Measurements from ENCODE around the gene CPAMD8.

- TF ChIP-seq, protein P1, sequence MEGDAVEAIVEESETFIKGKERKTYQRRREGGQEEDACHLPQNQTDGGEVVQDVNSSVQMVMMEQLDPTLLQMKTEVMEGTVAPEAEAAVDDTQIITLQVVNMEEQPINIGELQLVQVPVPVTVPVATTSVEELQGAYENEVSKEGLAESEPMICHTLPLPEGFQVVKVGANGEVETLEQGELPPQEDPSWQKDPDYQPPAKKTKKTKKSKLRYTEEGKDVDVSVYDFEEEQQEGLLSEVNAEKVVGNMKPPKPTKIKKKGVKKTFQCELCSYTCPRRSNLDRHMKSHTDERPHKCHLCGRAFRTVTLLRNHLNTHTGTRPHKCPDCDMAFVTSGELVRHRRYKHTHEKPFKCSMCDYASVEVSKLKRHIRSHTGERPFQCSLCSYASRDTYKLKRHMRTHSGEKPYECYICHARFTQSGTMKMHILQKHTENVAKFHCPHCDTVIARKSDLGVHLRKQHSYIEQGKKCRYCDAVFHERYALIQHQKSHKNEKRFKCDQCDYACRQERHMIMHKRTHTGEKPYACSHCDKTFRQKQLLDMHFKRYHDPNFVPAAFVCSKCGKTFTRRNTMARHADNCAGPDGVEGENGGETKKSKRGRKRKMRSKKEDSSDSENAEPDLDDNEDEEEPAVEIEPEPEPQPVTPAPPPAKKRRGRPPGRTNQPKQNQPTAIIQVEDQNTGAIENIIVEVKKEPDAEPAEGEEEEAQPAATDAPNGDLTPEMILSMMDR (IDR thresholded peaks at IDR 0.05; ENCODE audit: control extremely low read depth in 1 of 3, insufficient read depth in 1 of 3, low read depth in 1 of 3, low read length in 3 of 3), result no peak
- no peak for TF ChIP-seq TAF1 (IDR thresholded peaks at IDR 0.05; ENCODE audit: low read depth, low read length)
- no peak for TF ChIP-seq ZNF274 (IDR thresholded peaks at IDR 0.05; ENCODE audit: borderline replicate concordance, extremely low read depth, low read length)
- TF ChIP-seq YY1 (IDR thresholded peaks at IDR 0.05; ENCODE audit: low read depth, low read length), result no peak
Observed at GRCh38 chr19:16888629-16889365, 137.8 kb downstream of the CPAMD8 start, which contains the start of gene F2RL3.

All from H1 (cell line).